ENCODE measurements around the gene BRK1. TPM values are rescaled to one million over a fixed set of nuclear protein-coding genes. Genes with fewer than 3 reads are reported as not detected.

Gene BRK1
- total and polyA plus RNA-seq, 10 of the 15 experiments (the other 5 are each of a cell fraction or from before 2014, with no cell fraction given), result 97.8 to 457 (median 203) TPM

DNA sequence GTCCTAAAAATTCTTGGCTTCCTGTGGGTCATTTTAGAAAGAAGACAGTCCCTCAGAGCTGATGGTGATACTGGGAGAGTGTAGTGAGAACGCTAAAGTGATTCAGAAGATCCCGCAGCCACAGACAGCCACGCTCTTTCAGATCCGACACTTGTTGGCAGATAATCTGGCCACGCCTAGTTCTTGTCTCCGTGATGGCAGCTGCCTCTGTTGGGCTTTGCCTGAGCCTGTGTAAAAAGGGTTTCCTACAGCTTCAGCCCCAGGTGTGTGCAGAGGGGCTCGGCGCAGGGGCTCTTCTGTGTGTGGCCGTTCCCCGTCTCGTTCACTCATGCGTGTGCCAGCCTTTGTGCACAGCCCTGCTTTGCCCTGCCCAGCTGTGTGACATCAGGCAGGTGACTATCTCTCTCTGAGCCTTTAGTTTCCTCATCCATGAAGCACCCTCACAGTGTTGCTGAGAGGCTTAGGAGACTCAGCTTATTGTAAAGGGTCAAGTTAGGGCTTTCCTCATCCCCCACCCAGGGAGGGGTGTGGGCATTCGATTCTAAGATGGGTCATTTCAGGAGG lies 55.5 kb downstream of the BRK1 start:
- ChIA-PET POLR2A (interaction anchor here (1.0 kb wide), 2 partner anchors 10 to 28 kb away, joined by 3 read pairs; no protein-coding TSS in a partner anchor), RAD21 (ENCODE audit: unreplicated experiment) (interaction anchor here (0.9 kb wide), 1 partner anchor 21 kb away, joined by 3 read pairs; no protein-coding TSS in a partner anchor), SMC1A (ENCODE audit: uncharacterized antibody, unreplicated experiment) (interaction anchor here (0.8 to 1.2 kb wide), 6 partner anchors 8 to 52 kb away, joined by 3 to 5 read pairs (median 4); no protein-coding TSS in a partner anchor), CTCF (interaction anchor here (1.1 to 1.4 kb wide), 3 partner anchors 14 to 55 kb away, joined by 3 to 5 read pairs (median 4); no protein-coding TSS in a partner anchor)
- no peak overlapping the region for H3K27ac ChIP-seq (ENCODE audit: control insufficient read depth, insufficient read depth)
- TF ChIP-seq BCL11A (IDR thresholded peaks at IDR 0.05; ENCODE audit: low read depth, low read length) (no peak), HCFC1 (IDR thresholded peaks at IDR 0.05; ENCODE audit: low read length) (no peak), JUNB (IDR thresholded peaks at IDR 0.05) (no peak), NFYA (IDR thresholded peaks at IDR 0.05; ENCODE audit: borderline replicate concordance, low read depth, low read length) (no peak), SMAD5 (IDR thresholded peaks at IDR 0.05; ENCODE audit: low read depth) (no peak), ZNF274 (IDR thresholded peaks at IDR 0.05; ENCODE audit: insufficient read depth, insufficient read length) (no peak), HDGF (IDR thresholded peaks at IDR 0.05) (no peak), CHD2 (IDR thresholded peaks at IDR 0.05; ENCODE audit: borderline replicate concordance, low read depth, low read length) (no peak), RUNX3 (IDR thresholded peaks at IDR 0.05; ENCODE audit: low read length) (no peak), IRF4 (IDR thresholded peaks at IDR 0.05; ENCODE audit: low read depth, low read length) (no peak), ZSCAN29 (IDR thresholded peaks at IDR 0.05) (no peak)
- TF ChIP-seq, protein P1, sequence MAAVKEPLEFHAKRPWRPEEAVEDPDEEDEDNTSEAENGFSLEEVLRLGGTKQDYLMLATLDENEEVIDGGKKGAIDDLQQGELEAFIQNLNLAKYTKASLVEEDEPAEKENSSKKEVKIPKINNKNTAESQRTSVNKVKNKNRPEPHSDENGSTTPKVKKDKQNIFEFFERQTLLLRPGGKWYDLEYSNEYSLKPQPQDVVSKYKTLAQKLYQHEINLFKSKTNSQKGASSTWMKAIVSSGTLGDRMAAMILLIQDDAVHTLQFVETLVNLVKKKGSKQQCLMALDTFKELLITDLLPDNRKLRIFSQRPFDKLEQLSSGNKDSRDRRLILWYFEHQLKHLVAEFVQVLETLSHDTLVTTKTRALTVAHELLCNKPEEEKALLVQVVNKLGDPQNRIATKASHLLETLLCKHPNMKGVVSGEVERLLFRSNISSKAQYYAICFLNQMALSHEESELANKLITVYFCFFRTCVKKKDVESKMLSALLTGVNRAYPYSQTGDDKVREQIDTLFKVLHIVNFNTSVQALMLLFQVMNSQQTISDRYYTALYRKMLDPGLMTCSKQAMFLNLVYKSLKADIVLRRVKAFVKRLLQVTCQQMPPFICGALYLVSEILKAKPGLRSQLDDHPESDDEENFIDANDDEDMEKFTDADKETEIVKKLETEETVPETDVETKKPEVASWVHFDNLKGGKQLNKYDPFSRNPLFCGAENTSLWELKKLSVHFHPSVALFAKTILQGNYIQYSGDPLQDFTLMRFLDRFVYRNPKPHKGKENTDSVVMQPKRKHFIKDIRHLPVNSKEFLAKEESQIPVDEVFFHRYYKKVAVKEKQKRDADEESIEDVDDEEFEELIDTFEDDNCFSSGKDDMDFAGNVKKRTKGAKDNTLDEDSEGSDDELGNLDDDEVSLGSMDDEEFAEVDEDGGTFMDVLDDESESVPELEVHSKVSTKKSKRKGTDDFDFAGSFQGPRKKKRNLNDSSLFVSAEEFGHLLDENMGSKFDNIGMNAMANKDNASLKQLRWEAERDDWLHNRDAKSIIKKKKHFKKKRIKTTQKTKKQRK (IDR thresholded peaks at IDR 0.05; ENCODE audit: low read depth, low read length), result no peak
- TF ChIP-seq, protein P2, sequence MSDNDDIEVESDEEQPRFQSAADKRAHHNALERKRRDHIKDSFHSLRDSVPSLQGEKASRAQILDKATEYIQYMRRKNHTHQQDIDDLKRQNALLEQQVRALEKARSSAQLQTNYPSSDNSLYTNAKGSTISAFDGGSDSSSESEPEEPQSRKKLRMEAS (IDR thresholded peaks at IDR 0.05; ENCODE audit: low read depth, low read length), result no peak
- H3K9me3 ChIP-seq (replicated peaks; ENCODE audit: control insufficient read depth, insufficient read depth, low read length), result peaks cover 4% of the 10 kb centered on the region; the same call in 2 of the 3 replicates
- DNase-seq (ENCODE audit: low read depth, low spot score), result no peak
- no peaks in the 10 kb centered on the region for H3K27me3 ChIP-seq (replicated peaks in 1 of 2; ENCODE audit: control insufficient read depth in 2 of 2, insufficient read depth in 2 of 2, low read length in 1 of 2)
- no peaks in the 10 kb centered on the region; the same call in 1 of the 2 replicates for H3K79me2 ChIP-seq (ENCODE audit: control insufficient read depth, insufficient read depth, low read length)
- no peaks in the 10 kb centered on the region for H4K20me1 ChIP-seq (ENCODE audit: control insufficient read depth, insufficient read depth)
- BruUV-seq (replicated peaks), result no TSS peak
- peak overlapping the region; percentile 4; the same call in 1 of the 2 replicates for H3K9ac ChIP-seq (ENCODE audit: control insufficient read depth, insufficient read depth, low read length)
- H3K4me1 ChIP-seq (ENCODE audit: control insufficient read depth, insufficient read depth, low read length), result peaks cover 18% of the 10 kb centered on the region
- intact Hi-C loops (cut with micrococcal nuclease; ENCODE audit: unreplicated experiment), result no loop called here
- H3K4me2 ChIP-seq (ENCODE audit: control insufficient read depth, insufficient read depth), result peak overlapping the region; percentile 54
- FAIRE-seq, result peak; percentile 35
- in situ Hi-C loops (cut with MboI), result no loop called here
- ATAC-seq, result peak; percentile 73
- no peak overlapping the region for H3K4me3 ChIP-seq
- no peaks in the 10 kb centered on the region for H3K36me3 ChIP-seq (ENCODE audit: control insufficient read depth in 2 of 2, insufficient read depth in 2 of 2, low read length in 1 of 2)
- 68% methylated on average over 13 of the region's 13 CpGs for WGBS (ENCODE audit: insufficient coverage, insufficient replicate concordance, low lambda C conversion rate, missing lambda C conversion rate)
- peak overlapping the region; percentile 61 for H2AFZ ChIP-seq (ENCODE audit: control insufficient read depth, low read depth, low read length)

Measured in GM12878 (cell line).